NCI-H1436 (cell line): ENCODE measurements around the gene KIAA0825.
"Not testable (repeated sequence)": the region's sequence is repeated elsewhere in the genome, so short reads cannot be mapped to it uniquely, and the experiment has no call there.

Experiments used
- DNase-seq: peaks from one replicate; lab custom pipeline; 2025; lab: John Stamatoyannopoulos, UW

Gene KIAA0825

DNA sequence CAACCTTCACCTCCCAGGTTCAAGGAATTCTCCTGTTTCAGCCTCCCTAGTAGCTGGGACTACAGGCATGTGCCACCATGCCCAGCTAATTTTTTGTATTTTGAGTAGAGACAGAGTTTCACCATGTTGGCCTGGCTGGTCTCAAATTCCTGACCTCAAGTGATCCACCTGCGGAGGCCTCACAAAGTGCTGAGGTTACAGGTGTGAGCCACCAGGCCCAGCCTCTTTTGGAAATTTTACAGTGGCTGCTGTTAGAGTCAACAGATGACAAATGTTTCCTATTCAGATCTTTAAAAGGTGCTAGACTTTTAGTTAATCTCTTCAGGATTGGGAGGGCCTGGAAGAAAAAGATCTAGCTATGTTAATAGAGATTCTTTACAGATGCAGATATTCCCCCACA is 45.1 kb downstream of the KIAA0825 start:
- not testable (repeated sequence) for DNase-seq

DNA sequence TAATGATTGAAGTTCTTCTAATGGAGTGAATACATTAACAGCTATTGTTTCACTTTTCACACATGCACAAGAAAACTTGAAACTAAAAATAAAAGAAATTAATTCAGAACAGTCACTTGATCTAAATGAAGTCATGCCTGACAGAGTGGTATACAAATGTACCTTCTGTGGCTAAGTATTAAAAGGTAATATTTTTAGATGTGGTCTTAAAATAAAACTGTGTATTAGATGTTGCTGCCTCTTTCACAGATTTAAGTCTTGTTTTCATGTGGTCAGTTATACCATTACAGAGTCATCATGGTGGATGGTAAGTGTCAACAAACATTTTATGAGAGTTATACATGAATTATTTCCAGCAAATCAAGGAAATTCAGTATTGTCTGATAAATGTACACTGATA is 47.0 kb downstream of the KIAA0825 start:
- no peak for DNase-seq

GRCh38 chr5:94564812-94565211 is 53.6 kb downstream of the KIAA0825 start:
- no peak for DNase-seq

DNA sequence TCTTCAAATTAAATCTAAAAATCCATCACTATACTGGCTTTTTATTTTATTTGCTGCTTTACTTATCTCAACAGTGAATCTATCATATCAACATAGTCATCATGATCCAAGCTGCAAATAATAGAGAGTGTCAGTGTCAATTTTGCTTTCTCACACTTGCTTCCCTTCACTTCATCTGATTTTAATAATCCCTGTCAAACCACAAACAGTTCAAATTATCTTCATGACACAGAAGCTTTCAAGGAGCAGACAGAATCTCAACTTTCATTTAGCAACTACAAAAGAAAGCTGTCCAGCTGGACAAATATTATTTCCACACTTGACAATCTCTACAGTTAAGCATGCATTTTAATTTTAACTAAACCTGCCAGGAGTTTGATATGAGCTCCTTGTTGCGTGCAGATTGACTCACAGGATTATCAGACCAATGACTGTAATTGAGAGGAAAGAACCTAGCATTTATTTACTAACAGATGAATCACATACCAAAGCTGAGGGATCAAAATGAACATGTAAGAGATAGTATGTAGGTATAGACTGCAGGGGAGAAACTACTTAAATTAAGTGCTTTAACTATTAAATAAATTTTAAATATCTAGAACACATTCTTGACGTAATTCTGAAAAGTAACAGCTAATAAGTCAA is 56.0 kb downstream of the KIAA0825 start:
- DNase-seq = no peak

DNA sequence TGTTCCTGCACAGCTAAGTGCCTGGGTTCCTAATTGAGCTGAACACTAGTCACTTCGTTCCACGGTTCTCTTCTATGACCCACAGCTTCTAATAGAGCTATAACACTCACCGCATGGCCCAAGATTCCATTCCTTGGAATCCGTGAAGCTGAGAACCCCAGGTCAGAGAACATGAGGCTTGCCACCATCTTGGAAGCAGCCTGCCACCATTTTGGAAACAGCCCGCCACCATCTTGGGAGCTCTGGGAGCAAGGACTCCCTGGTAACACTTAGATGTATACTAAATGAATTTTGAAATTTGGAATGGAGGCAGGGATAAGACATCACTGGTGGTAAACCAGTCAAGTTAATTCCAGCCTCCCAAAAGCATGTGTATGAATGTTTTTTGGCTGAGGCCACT is 60.4 kb downstream of the KIAA0825 start:
- no peak for DNase-seq

DNA sequence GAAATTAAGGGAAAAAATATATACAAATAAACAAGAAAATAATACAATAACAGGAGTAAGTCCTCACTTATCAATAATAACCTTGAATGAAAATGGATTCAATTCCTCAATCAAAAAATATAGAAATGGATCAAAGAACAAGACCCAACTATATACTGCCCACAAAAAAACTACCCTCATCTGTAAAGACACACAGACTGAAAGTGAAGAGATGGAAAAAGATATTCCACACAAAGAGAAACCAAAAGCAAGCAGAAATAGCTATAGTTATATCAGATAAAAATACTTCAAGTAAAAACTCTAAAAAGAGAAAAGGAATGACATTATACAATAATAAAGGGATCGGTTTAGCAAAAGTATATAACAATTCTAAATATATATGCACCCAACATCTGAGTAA is 66.5 kb downstream of the KIAA0825 start:
- no peak for DNase-seq

- no peak for DNase-seq
Measured at GRCh38 chr5:94545870-94546625, 72.4 kb downstream of the KIAA0825 start.

DNA sequence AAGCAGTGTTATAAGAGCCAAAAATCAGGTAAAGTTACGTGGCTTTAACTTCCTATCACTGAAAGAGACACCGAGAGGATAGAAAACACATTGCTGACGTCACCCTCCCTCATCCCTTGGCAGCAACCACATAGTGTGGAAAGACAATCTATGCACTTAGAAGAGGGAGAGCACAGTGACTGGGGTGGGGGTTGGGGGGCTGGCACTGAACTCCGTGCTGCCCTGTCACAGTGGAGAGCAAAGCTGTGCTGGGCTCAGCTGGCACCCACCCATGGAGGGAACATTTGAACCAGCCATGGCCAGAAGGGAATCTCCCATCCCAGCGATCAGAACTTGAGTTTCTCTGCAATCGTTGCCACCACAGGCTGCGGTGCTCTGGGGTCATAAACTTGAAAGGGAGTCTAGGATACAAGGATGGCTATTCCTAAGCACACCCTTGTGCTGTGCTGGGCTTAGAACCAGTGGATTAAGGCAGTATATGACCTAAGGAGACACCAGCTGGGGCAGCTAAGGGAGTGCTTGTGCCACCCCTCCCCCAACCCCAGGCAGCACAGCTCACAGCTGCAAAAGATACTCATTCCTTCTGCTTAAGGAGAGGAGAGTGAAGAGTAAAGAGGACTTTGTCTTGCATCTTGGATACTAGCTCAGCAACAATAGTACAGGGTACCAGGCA is 73.4 kb downstream of the KIAA0825 start:
- no peak for DNase-seq

DNA sequence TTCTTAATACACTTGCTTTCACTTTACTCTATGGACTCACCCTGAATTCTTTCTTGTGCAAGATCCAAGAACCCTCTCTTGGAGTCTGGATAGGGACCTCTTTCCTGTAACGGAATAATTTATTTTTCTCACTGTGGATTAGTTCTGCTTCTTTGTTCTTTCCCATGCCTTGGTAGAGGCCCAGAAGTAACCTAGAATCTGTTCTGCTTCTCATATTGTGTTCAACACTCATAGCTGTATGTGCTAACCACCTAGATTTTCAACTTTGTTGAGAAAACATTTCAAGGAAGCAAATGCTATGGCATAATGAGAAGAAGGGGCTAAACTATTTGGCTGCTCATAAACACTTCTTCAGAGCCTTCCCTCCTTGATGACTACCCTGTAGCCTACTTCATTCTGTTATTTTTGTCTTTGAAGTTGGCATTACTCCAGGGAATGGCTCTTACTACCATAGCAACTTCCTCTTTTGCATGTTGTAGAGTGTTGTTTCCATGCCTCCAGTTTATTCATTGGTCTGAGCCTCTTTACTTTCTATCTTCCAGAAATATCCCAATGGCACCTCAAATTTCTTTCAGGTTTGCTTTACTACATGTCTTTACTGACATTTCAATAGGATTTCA is 74.3 kb downstream of the KIAA0825 start:
- DNase-seq = no peak

- DNase-seq = no peak
Measured at GRCh38 chr5:94540856-94541494, 77.4 kb downstream of the KIAA0825 start.

DNA sequence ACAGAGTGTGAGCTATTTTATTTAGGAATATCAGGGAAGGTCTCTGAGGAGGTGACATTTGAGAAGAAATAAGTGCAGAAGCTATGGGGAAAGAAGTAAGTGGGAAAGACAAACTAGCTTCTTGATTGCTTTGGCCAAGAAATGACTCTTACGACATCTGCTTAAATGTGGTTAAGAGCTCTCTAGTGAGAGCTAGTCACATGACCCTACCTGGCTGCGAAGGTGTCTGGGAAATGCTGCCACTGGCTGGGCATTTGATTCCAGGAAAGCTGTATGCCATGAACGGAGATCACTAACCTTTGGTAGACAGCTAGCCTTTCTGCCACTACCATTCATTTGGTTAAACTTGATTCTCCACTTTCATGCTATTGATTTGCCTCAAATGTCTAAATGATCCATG is 80.1 kb downstream of the KIAA0825 start:
- no peak for DNase-seq

- DNase-seq = no peak
Measured at GRCh38 chr5:94526706-94527105, 91.7 kb downstream of the KIAA0825 start.

GRCh38 chr5:94524841-94525697 is 93.3 kb downstream of the KIAA0825 start:
- DNase-seq = peak; percentile 30

DNA sequence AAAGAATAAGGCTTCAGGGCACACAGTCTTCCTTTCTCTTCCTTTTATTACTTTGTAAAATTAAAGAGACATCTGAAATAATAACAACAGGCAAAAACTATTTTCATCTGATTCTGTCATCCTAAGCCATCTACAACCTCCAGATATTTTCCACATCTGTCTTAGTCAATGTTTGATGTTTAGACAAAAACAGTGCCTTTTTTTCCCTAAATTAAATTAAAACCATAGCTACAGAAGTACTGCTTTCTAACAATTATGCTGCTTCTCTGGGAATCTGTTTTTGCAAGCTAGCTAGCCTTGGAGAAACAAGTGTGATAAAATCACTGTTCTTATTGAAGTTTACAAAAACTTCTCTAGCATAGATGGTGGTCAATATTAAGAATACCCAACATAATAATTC is 95.4 kb downstream of the KIAA0825 start:
- no peak for DNase-seq

GRCh38 chr5:94522117-94522516 is 96.3 kb downstream of the KIAA0825 start:
- DNase-seq = no peak

- no peak for DNase-seq
Measured at GRCh38 chr5:94517490-94518488, 100.6 kb downstream of the KIAA0825 start.

DNA sequence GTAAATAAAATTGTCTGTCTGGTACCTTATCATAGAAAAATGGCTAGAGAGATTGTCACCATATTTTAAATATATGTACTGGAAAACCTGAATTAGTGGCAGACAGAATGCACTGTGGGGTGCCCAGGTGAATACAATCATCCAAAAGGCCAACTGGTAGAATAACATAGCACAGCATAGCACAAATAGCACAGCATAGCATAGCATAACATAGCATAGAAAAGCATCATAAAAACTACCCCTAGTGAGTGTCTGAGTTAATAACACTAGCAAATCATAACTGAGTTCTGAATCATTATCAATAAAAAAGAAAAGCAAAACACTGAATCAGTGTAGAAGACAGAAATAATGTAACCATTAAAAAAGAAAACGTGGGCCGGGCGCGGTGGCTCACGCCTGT is 102.3 kb downstream of the KIAA0825 start:
- DNase-seq = no peak

DNA sequence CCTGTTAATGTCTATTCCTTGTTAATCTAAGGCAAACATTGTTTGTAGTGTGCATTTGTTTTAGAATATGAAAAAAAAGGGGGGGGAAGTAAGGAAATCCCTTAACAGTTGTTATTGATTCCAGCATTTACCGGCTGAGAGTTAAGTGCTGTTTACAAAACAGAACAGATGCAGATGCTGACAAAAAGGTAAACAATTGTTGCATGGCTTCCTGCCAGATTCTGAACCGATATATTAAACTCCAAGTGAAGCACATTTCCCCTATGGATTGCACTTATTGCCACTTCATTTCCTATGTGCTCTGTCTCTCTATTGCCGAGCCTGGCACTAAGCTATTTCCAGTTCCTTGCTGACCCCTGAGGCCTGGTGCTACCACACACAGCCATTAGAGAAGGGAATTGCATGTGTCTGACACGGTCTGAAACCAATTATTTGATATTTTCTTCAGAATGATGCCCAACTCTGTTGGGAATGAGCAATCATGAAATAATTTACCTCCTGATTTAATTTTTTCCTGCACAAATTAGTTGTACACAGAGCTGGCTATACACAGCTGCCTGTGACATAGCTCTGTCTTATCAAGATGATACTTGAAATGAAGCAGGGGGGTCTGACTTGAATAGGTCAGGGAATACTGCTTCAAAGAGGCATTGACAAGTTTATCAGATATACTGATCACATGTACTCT is 109.8 kb downstream of the KIAA0825 start:
- DNase-seq = no peak

DNA sequence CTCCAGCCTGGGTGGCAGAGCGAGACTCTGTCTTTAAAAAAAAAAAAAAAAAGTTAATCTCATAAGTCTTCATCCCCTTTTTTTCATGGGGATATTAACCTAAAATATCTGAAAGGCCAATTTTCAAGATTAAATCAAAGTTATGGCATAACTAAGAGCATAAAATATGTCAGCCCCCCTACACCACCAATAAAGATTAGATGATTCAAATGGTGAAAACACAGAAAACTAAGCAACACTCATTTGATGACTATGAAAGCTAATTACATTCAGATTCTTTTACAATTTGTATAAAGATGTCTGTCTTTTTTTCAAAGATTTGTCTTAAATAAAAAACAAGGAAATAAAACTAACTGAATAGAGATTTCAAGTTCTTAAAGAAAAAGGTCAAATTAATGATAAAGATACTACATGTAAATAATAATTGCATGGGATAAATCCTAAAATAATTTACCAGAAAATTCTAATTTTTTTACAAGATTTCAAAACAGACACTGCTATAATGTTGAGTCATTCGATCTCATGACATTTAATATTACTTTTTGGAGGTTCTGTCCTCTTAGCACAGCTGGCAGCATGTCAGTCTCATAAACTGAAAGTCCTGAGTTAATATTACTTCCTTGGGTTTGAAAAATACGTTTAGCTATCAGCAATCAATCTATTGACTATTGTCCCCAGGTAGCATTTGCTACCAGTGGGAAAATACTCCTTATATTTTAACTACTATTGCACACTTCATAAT is 112.9 kb downstream of the KIAA0825 start:
- DNase-seq = no peak
